Psoas muscle (tissue), 8 donors: ENCODE results near the gene TUSC2. TPM values are rescaled to one million over a fixed set of nuclear protein-coding genes. Genes with fewer than 3 reads are reported as not detected.

Source experiments
- ATAC-seq, 4 donors: fragments of 200-7000 bp; cut with Tn5 transposase; one replicate each; pipeline ENCODE4 v1.9.1; 2020; ENCODE audit warnings: moderate library complexity in 3 of 4, mild to moderate bottlenecking in 2 of 4
- DNase-seq, 2 donors: peaks; one replicate each; pipeline ENCODE4 v3.0.0-alpha.2; 2020
- H3K27ac ChIP-seq: fragments of 200-600 bp; one replicate; pipeline ENCODE4 v1.8.0; 2022
- H3K27me3 ChIP-seq, 3 donors: fragments of 200-600 bp in 1 of 3; one replicate each; pipeline versions ENCODE4 v1.6.1 to v1.8.0; 2013 to 2022; ENCODE audit warnings: low read length in 2 of 3, mild to moderate bottlenecking in 2 of 3, moderate library complexity in 1 of 3; ENCODE audit not compliant: insufficient read depth in 3 of 3
- H3K36me3 ChIP-seq, 2 donors: fragments of 200-600 bp in 1 of 2; one replicate each; pipeline versions ENCODE4 v1.6.1 to v1.8.0; 2013 to 2022; ENCODE audit warnings: low read depth in 1 of 2, mild to moderate bottlenecking in 1 of 2, moderate library complexity in 1 of 2; ENCODE audit not compliant: insufficient read depth in 1 of 2
- H3K4me1 ChIP-seq: fragments of 200-600 bp; one replicate; pipeline ENCODE4 v1.8.0; 2022
- H3K4me3 ChIP-seq: fragments of 200-600 bp; one replicate; pipeline ENCODE4 v1.8.0; 2022; ENCODE audit warnings: mild to moderate bottlenecking
- H3K9me3 ChIP-seq: fragments of 200-600 bp; one replicate; pipeline ENCODE4 v1.8.0; 2022
- CTCF ChIP-seq: fragments of 200-600 bp; IDR thresholded peaks from one replicate; pipeline ENCODE4 v1.8.0; 2022; ENCODE audit warnings: antibody characterized with exemption
- WGBS, 3 donors: extraction: QIAGEN DNeasy Blood & Tissue Kit; methylation state at CpG; one replicate each; pipeline versions ENCODE4 v1.1.6 to v1.1.7; 2013; 5-methylcytosine and 5-hydroxymethylcytosine counted together
- intact Hi-C, 2 donors: fragments of 100-400 bp; cut with DNase I; formaldehyde crosslinking; loops; one replicate each; pipeline versions ENCODE4 v1.11.0 to v1.14.2; 2022
- polyA plus RNA-seq, 3 donors: library from polyadenylated mRNA; stranded (reverse); fragments of 200-250 nt; gene quantifications; one replicate each; pipeline ENCODE4 v1.2.3, GENCODE V29; 2013
- total RNA-seq, 4 donors: library from RNA; stranded (reverse); fragmentation: NEBNext Ultra II Directional in 2 of 4; extraction: Animal tissue kit (Norgen Biotek cat#: 25700) in 2 of 4; gene quantifications; one replicate each; pipeline versions ENCODE4 v1.2.1 to v1.2.4, GENCODE V29; 2021 to 2023
- donor health status: healthy with polysubstance abuse.
- donor health status: DM: no; HTN: no; CAD: no; lungs with moderate emphysema.
- donor health status: Bipolar disorder and iron deficiency.
- donor health status: healthy.
- donor health status: DM: yes; HTN: yes; CAD: no.
- donor health status: DM: no; HTN: no; CAD: no.
- donor health status: DM: no; HTN: no; CAD: no.
- donor health status: DM: yes; HTN: yes; CAD: no.

TUSC2 gene
- total and polyA plus RNA-seq, 7 donors, result 31.5 to 100 (median 38.0) TPM

GRCh38 chr3:50350213-50350526 is 22.1 kb upstream of the TUSC2 start:
- Histone ChIP-seq H3K27me3 (no peaks in the 10 kb centered on the region), H3K9me3 (no peaks in the 10 kb centered on the region), H3K4me1 (peaks cover 39% of the 10 kb centered on the region), H3K4me3 (peak overlapping the region; percentile 92), H3K27ac (peak overlapping the region; percentile 97), H3K36me3 (peaks cover 5 to 45% of the 10 kb centered on the region in 2 donors)
- TF ChIP-seq CTCF, result no peak
- 2 to 6% (median 2%) methylated on average over 7 of the region's 7 CpGs for WGBS, 3 donors
- no peak for DNase-seq
- intact Hi-C loops, result no loop called here
- no peak for ATAC-seq

- no peaks in the 10 kb centered on the region for H3K27me3 ChIP-seq
- H3K9me3 ChIP-seq, result no peaks in the 10 kb centered on the region
- TF ChIP-seq CTCF, result peak; percentile 61
- no peak overlapping the region for H3K4me3 ChIP-seq
- peak in 1 of 4 donors; percentile 10 for ATAC-seq
- intact Hi-C loops, result loop anchor here in 1 of 2 donors (2.0 kb wide), 1 partner anchor 196 kb away; no protein-coding TSS in a partner anchor
- peak; percentile 69 to 83 for DNase-seq
- WGBS, 3 donors, result 25 to 29% (median 28%) methylated on average over 14 of the region's 14 CpGs
- peaks cover 0 to 19% of the 10 kb centered on the region in 2 donors for H3K36me3 ChIP-seq
- H3K27ac ChIP-seq, result no peak overlapping the region
- peaks cover 27% of the 10 kb centered on the region for H3K4me1 ChIP-seq
These were observed 19.3 kb upstream of the TUSC2 start for GRCh38 chr3:50347187-50347813.

- H3K27me3 ChIP-seq, result no peaks in the 10 kb centered on the region
- WGBS, 3 donors, result 16 to 20% (median 17%) methylated on average over 45 of the region's 45 CpGs
- peak within 1 kb of the TSS; percentile 44 for H3K4me3 ChIP-seq
- DNase-seq (peak; percentile 71 to 81), ATAC-seq (no peak)
- H3K27ac ChIP-seq, result no peak within 1 kb of the TSS
- peaks cover 21% of the 10 kb centered on the region for H3K4me1 ChIP-seq
- no peaks in the 10 kb centered on the region for H3K9me3 ChIP-seq
- peaks cover 0 to 19% of the 10 kb centered on the region in 2 donors for H3K36me3 ChIP-seq
- TF ChIP-seq CTCF, result no peak
- intact Hi-C loops, result loop anchor here in 1 of 2 donors (2.0 kb wide), 1 partner anchor 197 kb away; no protein-coding TSS in a partner anchor
These were observed 17.7 kb upstream of the TUSC2 start, which contains the start of gene ZMYND10 for GRCh38 chr3:50345586-50346234. Gene ZMYND10, minus strand, starts transcription at chr3:50345732. Its CDS starts 153 bp downstream, at chr3:50345579.

GRCh38 chr3:50345008-50345407 is 17.0 kb upstream of the TUSC2 start:
- H3K4me1 ChIP-seq, result peaks cover 25% of the 10 kb centered on the region
- WGBS, 3 donors, result 78 to 90% (median 80%) methylated on average over 8 of the region's 8 CpGs
- no peak for DNase-seq
- intact Hi-C loops, result no loop called here
- no peak for TF ChIP-seq CTCF
- no peak overlapping the region for H3K27ac ChIP-seq
- H3K9me3 ChIP-seq, result no peaks in the 10 kb centered on the region
- no peaks in the 10 kb centered on the region for H3K27me3 ChIP-seq
- H3K4me3 ChIP-seq, result peak overlapping the region; percentile 44
- H3K36me3 ChIP-seq, result peaks cover 0 to 19% of the 10 kb centered on the region in 2 donors
- ATAC-seq, result no peak
